ENCODE results near the gene SLC49A4. TPM values are rescaled to one million over a fixed set of nuclear protein-coding genes. Genes with fewer than 3 reads are reported as not detected.
A peak's percentile ranks its signal among the peaks of the same experiment; 100 is the strongest.

SLC49A4 gene
- total and polyA plus RNA-seq, 2 experiments from 2014 or later: 39.1 to 59.2 TPM

GRCh38 chr3:122758877-122759560 lies 35.9 kb upstream of the SLC49A4 start:
- Histone ChIP-seq H3K4me3 (no peak overlapping the region), H4K20me1 (ENCODE audit: insufficient read depth, poor library complexity, severe bottlenecking) (no peaks in the 10 kb centered on the region), H3K4me1 (ENCODE audit: insufficient read depth) (peaks cover 25% of the 10 kb centered on the region), H3K9me2 (replicated peaks; ENCODE audit: insufficient read depth) (no peaks in the 10 kb centered on the region), H3K4me2 (no peak overlapping the region), H3K36me3 (replicated peaks; ENCODE audit: insufficient read depth, low read depth) (no peaks in the 10 kb centered on the region), H3K79me2 (no peaks in the 10 kb centered on the region), H3K27ac (no peak overlapping the region), H3K9me3 (ENCODE audit: low read depth) (no peaks in the 10 kb centered on the region), H2AFZ (no peak overlapping the region), H3K27me3 (no peaks in the 10 kb centered on the region)
- 90% methylated on average over 3 of the region's 3 CpGs for WGBS (ENCODE audit: low lambda C conversion rate, missing lambda C conversion rate)
- no peak for DNase-seq (ENCODE audit: low spot score)
- TF ChIP-seq EZH2 (IDR thresholded peaks at IDR 0.05; ENCODE audit: borderline replicate concordance) (no peak), EZH2phosphoT487 (IDR thresholded peaks at IDR 0.05; ENCODE audit: low read depth, severe bottlenecking, unreplicated experiment) (no peak)
- TF ChIP-seq, protein P1, sequence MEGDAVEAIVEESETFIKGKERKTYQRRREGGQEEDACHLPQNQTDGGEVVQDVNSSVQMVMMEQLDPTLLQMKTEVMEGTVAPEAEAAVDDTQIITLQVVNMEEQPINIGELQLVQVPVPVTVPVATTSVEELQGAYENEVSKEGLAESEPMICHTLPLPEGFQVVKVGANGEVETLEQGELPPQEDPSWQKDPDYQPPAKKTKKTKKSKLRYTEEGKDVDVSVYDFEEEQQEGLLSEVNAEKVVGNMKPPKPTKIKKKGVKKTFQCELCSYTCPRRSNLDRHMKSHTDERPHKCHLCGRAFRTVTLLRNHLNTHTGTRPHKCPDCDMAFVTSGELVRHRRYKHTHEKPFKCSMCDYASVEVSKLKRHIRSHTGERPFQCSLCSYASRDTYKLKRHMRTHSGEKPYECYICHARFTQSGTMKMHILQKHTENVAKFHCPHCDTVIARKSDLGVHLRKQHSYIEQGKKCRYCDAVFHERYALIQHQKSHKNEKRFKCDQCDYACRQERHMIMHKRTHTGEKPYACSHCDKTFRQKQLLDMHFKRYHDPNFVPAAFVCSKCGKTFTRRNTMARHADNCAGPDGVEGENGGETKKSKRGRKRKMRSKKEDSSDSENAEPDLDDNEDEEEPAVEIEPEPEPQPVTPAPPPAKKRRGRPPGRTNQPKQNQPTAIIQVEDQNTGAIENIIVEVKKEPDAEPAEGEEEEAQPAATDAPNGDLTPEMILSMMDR (IDR thresholded peaks at IDR 0.05; ENCODE audit: poor library complexity): no peak

DNA sequence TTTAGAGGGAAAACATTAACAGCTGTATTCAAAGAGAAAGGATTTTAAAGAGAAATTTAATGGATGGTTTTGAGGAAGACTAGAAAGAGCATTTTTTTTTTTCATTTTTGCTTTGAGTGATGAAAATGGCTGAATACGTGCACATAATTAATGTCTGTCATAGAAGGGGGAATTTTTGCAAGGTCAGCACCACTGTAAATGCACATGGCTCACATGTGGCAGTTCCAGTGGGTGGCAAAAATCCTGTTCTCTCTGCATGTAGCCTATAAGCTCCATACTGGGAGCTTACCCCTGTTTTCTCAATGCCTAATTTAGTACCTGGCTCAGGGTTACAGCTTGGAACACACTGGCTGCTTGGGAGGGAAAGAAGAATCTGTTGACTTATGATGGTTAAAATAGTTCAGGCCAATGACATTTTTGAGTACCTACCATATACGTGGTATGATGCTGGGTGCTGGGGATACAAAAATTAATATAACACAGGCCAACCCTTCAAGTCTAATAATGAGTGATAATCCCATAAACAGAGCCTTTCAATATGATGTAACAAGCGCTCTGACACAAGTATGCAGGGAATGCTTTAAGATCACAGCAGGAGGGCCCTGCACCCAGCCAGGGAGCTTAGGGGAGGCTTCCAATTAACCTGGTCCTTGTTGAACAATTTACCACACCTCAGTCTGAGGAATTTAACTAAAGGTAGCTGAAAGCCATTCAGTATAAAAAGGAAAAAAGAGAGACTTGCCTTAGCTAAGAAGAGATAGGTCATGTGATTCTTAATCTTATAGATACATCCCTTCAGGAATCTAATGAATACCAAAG lies 34.2 kb upstream of the SLC49A4 start:
- WGBS (ENCODE audit: low lambda C conversion rate, missing lambda C conversion rate): 72% methylated on average over 3 of the region's 3 CpGs
- Histone ChIP-seq H3K36me3 (replicated peaks; ENCODE audit: insufficient read depth, low read depth) (no peaks in the 10 kb centered on the region), H3K9me3 (ENCODE audit: low read depth) (no peaks in the 10 kb centered on the region), H3K4me1 (ENCODE audit: insufficient read depth) (peaks cover 25% of the 10 kb centered on the region), H3K27ac (peak overlapping the region; percentile 79), H3K27me3 (no peaks in the 10 kb centered on the region), H3K79me2 (no peaks in the 10 kb centered on the region), H4K20me1 (ENCODE audit: insufficient read depth, poor library complexity, severe bottlenecking) (no peaks in the 10 kb centered on the region), H3K4me3 (no peak overlapping the region), H3K4me2 (no peak overlapping the region), H2AFZ (no peak overlapping the region), H3K9me2 (replicated peaks; ENCODE audit: insufficient read depth) (no peaks in the 10 kb centered on the region)
- TF ChIP-seq EZH2 (IDR thresholded peaks at IDR 0.05; ENCODE audit: borderline replicate concordance) (no peak), EZH2phosphoT487 (IDR thresholded peaks at IDR 0.05; ENCODE audit: low read depth, severe bottlenecking, unreplicated experiment) (no peak)
- TF ChIP-seq, protein P1 (IDR thresholded peaks at IDR 0.05; ENCODE audit: poor library complexity): no peak
- DNase-seq (ENCODE audit: low spot score): no peak

- no peaks in the 10 kb centered on the region for H3K9me3 ChIP-seq (ENCODE audit: low read depth)
- TF ChIP-seq EZH2phosphoT487 (IDR thresholded peaks at IDR 0.05; ENCODE audit: low read depth, severe bottlenecking, unreplicated experiment) (no peak), EZH2 (IDR thresholded peaks at IDR 0.05; ENCODE audit: borderline replicate concordance) (no peak)
- TF ChIP-seq, protein P1 (IDR thresholded peaks at IDR 0.05; ENCODE audit: poor library complexity): no peak
- DNase-seq (ENCODE audit: low spot score): no peak
- H3K9me2 ChIP-seq (replicated peaks; ENCODE audit: insufficient read depth): no peaks in the 10 kb centered on the region
- H3K79me2 ChIP-seq: no peaks in the 10 kb centered on the region
- no peaks in the 10 kb centered on the region for H3K4me1 ChIP-seq (ENCODE audit: insufficient read depth)
- no peaks in the 10 kb centered on the region for H3K27me3 ChIP-seq
- H3K27ac ChIP-seq: no peak overlapping the region
- H3K4me3 ChIP-seq: no peak overlapping the region
- no peaks in the 10 kb centered on the region for H4K20me1 ChIP-seq (ENCODE audit: insufficient read depth, poor library complexity, severe bottlenecking)
- H3K4me2 ChIP-seq: no peak overlapping the region
- WGBS (ENCODE audit: low lambda C conversion rate, missing lambda C conversion rate): 97% methylated on average over 3 of the region's 3 CpGs
- peaks cover 3% of the 10 kb centered on the region for H3K36me3 ChIP-seq (replicated peaks; ENCODE audit: insufficient read depth, low read depth)
- H2AFZ ChIP-seq: no peak overlapping the region
Measured at GRCh38 chr3:122766430-122766829, 28.4 kb upstream of the SLC49A4 start.

All from hepatocyte (in vitro differentiated cells).